ENCODE results near the gene ZFAND5.

GRCh38 chr9:72383978-72384709 lies 19.1 kb upstream of the ZFAND5 start:
- TF ChIP-seq CTCF (conservative IDR thresholded peaks at IDR 0.05; ENCODE audit: low read length) (no peak), EZH2phosphoT487 (IDR thresholded peaks at IDR 0.05; ENCODE audit: borderline replicate concordance) (no peak)
